NCI-H2227 (cell line): ENCODE data around the gene MAN2C1.
"Not testable (repeated sequence)": the region's sequence is repeated elsewhere in the genome, so short reads cannot be mapped to it uniquely, and the experiment has no call there.

Experiments
- DNase-seq: peaks from one replicate; lab custom pipeline; 2025; ENCODE audit not compliant: unreplicated experiment; lab: John Stamatoyannopoulos, UW

The MAN2C1 gene

DNA sequence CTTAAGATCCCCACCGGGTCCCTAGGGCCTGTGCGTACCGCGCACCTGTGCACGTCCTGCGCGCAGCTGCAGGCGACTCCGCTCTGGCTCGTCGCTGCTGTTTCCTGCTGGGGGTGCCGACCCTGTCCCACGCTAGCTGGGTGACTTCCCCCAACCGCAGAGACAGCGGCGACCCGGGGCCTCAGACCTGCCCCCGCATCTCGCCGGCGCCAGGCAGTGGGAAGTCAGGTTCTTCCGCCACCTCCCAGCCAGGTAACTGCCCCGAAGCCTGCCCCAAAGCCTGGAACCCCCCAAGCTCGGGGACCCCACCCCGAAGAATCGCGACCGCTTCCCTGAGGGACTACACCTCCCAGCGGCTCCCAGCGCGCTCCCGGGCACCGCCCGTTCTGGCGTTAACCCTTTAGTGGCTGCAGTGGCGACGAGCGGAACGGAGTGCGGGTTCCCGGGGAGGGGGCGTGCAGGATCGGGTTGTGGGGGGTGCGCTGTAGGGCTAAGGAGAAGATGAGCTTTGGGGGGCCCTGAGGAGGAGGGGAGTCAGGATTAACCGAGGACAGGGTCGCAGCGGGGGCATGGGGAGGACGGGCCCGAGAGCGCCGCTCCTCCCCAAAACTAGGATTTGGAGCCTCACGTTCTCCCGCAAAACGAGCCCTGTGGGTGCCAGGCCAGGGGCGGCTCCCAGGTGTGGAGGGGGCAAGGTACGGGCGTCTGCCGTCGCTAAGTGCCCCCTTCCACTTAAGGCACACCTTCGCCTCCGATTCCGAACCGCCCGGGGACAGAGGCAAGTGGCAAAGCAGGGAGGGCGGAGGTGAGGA lies 21.0 kb downstream of the MAN2C1 start:
- DNase-seq, result peak; percentile 69

GRCh38 chr15:75346796-75347221 lies 21.6 kb downstream of the MAN2C1 start, which contains the start of gene NEIL1:
TSS of gene NEIL1 (plus strand) at chr15:75347039. CDS start at chr15:75348906, 1,867 bp downstream.
- no peak for DNase-seq

DNA sequence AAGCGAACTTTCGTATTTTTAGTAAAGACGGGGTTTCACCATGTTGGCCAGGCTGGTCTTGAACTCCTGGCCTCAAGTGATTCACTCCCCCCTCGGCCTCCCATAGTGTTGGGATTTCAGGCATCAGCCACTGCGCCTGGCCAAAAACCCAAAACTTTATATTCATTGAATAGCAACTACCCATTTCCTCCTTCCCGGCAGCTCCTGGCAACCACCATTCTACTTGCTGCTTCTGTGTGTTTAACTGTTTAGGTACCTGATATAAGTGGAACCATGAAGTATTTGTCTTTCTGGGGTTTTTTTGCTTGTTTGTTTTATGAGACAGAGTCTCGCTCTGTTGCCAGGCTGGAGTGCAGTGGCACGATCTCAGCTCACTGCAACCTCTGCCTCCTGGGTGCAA lies 24.5 kb downstream of the MAN2C1 start:
- DNase-seq, result not testable (repeated sequence)

DNA sequence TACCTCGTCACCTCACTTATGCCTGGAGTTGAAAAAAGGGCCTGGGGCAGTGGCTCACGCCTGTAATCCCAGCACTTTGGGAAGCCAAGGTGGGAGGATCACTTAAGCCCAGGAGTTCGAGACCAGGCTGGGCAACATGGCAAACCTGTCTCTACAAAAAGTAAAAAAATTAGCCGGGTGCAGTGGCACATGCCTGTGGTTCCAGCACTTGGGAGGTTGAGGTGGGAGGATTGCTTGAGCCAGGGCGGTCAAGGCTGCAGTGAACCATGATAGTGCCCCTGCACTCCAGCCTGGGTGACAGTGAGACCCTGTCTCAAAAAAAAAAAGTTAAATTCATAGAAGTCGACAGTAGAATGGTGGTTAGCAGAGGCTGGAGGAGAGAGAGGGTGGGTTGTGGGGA lies 26.2 kb downstream of the MAN2C1 start:
- no peak for DNase-seq

DNA sequence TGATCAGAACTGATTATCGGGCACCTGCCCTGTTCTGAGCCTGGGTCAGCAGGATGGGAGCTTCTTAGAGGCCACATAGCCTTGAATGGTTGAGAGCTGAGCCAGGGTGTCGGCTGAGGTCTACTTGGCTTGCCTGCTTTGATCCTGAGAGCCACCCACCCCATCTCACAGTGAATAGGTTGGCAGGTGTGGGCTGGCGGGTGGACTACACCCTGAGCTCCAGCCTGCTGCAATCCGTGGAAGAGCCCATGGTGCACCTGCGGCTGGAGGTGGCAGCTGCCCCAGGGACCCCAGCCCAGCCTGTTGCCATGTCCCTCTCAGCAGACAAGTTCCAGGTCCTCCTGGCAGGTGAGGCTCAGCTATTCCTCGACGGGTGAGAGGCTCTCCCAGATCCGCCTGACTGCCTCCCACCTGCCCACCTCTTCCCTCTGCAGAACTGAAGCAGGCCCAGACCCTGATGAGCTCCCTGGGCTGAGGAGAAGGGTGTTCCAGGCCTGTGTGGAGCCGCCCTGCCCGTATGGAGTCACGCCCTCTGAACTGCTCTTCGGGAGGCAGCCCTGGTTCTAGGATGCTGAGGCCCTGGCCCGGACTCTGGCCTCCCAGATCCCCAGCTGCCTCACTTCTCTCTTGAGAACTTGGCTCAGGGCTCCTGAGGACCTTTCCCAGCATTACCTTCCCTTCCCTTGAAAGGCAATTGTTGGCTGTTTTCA lies 28.7 kb downstream of the MAN2C1 start:
- no peak for DNase-seq

GRCh38 chr15:75338661-75339240 lies 29.7 kb downstream of the MAN2C1 start:
- DNase-seq, result no peak

DNA sequence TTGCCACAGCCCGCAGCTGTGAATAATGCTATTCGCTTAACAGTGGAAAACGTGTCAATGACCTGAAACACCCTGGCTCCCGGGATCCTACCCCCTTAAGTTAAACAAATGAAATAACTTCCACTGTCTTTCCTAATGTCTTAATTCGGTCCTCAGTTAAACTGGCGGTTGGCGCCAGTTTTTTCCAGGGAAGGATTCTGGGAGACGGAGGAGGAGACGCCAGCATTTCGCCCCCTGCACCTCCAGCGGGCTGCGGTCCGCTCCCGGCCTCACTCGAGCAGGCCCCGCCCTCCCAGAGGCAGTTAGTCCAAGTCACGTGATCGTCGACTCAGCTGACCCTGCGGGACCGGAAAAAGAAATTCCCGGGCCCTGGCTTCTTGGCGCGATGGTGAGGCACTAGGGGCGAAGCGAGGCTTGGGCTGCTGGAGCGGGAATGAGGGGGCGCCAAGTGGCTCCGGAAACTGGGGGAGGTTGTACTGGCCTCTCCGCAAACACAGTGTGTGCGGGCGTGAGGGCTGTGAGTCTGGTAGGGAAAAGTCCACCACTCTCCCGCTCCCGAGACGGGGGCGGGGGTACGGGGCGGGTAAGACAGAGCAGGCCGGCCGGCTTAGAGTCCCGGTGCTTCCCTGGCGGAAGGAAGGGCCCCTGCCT lies 32.6 kb downstream of the MAN2C1 start, which contains the start of gene COMMD4:
TSS of gene COMMD4 (plus strand) at position 359 of the 651 bp plus-strand sequence. CDS start at position 386, 27 bp downstream.
- peak; percentile 98 for DNase-seq

- DNase-seq, result no peak
Observed at GRCh38 chr15:75335313-75335704, 33.1 kb downstream of the MAN2C1 start.

DNA sequence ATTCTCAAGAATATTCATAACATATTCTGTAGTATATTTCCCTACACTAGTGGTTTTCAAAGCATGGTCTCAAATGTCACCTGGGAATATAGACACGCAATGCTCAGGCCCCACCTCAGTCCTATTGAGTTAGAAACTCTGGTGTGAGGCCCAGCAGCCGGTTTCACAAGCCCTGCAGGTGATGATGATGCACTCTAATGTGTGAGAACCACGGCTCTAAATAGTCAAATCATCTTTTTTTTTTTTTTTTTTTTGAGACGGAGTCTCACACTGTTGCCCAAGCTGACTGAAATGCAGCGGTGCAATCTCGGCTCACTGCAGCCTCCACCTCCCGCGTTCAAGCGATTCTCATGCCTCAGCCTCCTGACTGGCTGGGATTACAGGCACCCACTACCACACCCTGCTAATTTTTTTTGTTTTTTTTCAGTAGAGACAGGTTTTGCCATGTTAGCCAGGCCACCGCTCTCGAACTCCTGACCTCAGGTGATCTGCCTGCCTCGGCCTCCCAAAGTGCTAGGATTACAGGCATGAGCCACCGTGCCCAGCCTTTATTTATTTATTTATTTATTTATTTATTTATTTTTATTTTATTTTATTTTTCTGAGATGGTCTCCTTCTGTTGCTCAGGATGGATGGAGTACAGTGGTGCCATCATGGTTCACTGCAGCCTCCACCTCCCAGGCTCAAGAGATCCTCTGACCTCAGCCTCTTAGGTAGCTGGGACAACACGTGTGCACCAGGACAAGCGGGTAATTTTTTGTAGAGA lies 34.6 kb downstream of the MAN2C1 start:
- not testable (repeated sequence) for DNase-seq

DNA sequence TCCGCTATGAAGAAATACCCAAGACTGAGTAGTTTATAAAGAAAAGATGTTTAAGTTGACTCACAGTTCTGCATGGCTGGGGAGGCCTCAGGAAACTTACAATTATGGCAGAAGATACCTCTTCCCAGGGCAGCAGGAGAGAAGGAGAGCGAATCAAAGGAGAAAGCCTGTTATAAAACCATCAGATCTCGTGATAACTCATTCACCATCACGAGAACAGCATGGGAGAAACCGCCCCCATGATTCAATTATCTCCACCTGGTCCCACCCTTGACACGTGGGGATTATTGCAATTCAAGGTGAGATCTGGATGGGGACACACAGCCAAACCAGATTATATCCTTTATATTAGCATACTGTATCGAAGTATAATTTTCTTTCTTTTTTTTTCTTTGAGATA lies 36.3 kb downstream of the MAN2C1 start:
- DNase-seq, result not testable (repeated sequence)

DNA sequence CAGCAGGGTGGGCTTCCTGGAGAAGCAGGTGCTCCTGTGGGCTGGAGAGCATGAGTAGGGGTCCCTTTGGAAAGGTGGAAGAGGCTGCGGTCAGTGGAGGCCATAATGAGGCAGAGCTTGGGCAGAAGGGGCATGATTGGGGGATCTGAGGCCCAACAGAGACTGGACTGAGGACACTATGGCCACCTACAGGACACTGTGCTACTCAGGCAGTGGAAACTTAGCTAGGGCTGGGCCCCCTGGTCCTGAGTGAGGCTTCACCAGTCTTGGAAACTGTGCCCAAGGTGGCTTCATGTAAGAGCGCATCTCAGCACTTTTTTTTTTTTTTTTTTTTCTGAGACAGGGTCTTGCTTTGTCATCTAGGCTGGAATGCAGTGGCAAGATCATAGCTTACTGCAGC lies 38.8 kb downstream of the MAN2C1 start:
- DNase-seq, result no peak

GRCh38 chr15:75328493-75329314 lies 39.7 kb downstream of the MAN2C1 start:
- no peak for DNase-seq

GRCh38 chr15:75327491-75327890 lies 40.9 kb downstream of the MAN2C1 start:
- DNase-seq, result no peak

GRCh38 chr15:75327005-75327404 lies 41.4 kb downstream of the MAN2C1 start:
- no peak for DNase-seq

- no peak for DNase-seq
Observed at GRCh38 chr15:75325922-75326321, 42.5 kb downstream of the MAN2C1 start.

GRCh38 chr15:75321711-75322110 lies 46.7 kb downstream of the MAN2C1 start:
- DNase-seq, result no peak

DNA sequence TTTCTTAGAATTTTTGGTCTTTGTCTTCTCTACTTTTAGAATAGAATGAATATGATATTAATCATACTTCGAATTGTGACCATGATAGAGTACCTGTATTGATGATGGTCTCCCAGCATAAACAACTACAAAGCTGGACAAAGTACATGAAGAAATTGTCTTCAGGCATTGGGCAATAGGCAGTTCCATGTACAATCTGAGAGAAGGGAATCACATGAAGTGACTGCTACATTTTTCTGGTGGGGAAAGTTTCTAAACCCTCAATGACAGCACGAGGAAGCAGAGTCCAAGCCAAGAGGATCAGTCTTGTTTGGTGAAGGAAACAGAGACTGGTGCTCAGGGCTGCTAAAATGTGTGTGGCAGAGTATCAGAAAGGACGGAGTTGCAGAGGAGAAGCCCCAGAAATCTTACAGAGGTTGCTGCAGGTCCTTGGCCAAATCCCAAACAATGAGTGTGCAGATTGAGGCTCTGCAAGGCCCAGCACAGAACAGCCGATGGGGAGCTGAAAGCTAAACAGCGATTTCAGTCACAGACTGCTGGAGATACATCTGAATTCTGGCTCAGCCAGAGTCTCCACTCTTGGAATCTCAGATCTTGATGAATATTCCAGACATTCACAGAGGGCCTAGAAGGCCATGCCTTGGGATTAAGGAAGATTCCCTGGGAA lies 49.0 kb downstream of the MAN2C1 start:
- not testable (repeated sequence) for DNase-seq

GRCh38 chr15:75314552-75315290 lies 53.7 kb downstream of the MAN2C1 start:
- DNase-seq, result no peak
